Stomach (tissue), 4 donors: Measurements from ENCODE around the gene PCDHA3.

ENCODE experiments used
- POLR2AphosphoS5 ChIP-seq, 3 donors: sonication (generic); formaldehyde crosslinking; IDR thresholded peaks; one replicate each; pipeline ENCODE4 v1.6.1; 2016; ENCODE audit warnings: antibody characterized with exemption in 3 of 3
- TF ChIP-seq, protein P1 (sequence below), 7 experiments: fragments of 450-650 bp in 4 of 7; fragments of 200-600 bp in 3 of 7; sonication (generic) in 3 of 7; IDR thresholded peaks; one replicate each; pipeline ENCODE4 v1.5.1; 2016 to 2019; ENCODE audit warnings: antibody characterized with exemption in 7 of 7, control low read depth in 2 of 7, mild to moderate bottlenecking in 1 of 7

DNA sequence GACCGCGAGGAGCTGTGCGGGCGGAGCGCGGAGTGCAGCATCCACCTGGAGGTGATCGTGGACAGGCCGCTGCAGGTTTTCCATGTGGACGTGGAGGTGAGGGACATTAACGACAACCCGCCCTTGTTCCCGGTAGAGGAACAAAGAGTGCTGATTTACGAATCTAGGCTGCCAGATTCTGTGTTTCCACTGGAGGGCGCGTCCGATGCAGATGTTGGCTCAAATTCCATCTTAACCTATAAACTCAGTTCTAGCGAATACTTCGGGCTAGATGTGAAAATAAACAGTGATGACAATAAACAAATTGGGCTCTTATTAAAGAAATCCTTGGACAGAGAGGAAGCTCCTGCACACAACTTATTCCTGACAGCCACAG, 27.5 kb downstream of the PCDHA3 start:
- TF ChIP-seq, protein P1, sequence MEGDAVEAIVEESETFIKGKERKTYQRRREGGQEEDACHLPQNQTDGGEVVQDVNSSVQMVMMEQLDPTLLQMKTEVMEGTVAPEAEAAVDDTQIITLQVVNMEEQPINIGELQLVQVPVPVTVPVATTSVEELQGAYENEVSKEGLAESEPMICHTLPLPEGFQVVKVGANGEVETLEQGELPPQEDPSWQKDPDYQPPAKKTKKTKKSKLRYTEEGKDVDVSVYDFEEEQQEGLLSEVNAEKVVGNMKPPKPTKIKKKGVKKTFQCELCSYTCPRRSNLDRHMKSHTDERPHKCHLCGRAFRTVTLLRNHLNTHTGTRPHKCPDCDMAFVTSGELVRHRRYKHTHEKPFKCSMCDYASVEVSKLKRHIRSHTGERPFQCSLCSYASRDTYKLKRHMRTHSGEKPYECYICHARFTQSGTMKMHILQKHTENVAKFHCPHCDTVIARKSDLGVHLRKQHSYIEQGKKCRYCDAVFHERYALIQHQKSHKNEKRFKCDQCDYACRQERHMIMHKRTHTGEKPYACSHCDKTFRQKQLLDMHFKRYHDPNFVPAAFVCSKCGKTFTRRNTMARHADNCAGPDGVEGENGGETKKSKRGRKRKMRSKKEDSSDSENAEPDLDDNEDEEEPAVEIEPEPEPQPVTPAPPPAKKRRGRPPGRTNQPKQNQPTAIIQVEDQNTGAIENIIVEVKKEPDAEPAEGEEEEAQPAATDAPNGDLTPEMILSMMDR (IDR thresholded peaks at IDR 0.05) = no peak
- TF ChIP-seq POLR2AphosphoS5 (IDR thresholded peaks at IDR 0.05) = no peak
